Endothelial cell of umbilical vein (primary cell): ENCODE data around the gene EXOC6B. TPM values are rescaled to one million over a fixed set of nuclear protein-coding genes. Genes with fewer than 3 reads are reported as not detected.

ENCODE experiments used
- BruUV-seq: library from RNA; stranded (reverse); fragments of 400-500 nt; replicated peaks from 2 replicates; lab custom pipeline; 2021; lab: Mats Ljungman, UMichigan
- CTCF ChIA-PET: fragments of 300-600, 350-600 bp; sonication (Branson Sonifier 250); formaldehyde crosslinking; loops from one replicate; lab custom pipeline; 2021; ENCODE audit warnings: antibody characterized with exemption, inconsistent platforms; lab: Charles Lee
- POLR2A ChIA-PET: fragments of 300-600, 350-600 bp; sonication (Branson Sonifier 250); formaldehyde crosslinking; loops from one replicate; lab custom pipeline; 2021; ENCODE audit warnings: antibody characterized with exemption, inconsistent platforms; lab: Charles Lee
- DNase-seq: peaks from one replicate; pipeline ENCODE4 v3.0.0-alpha.2; 2011; ENCODE audit warnings: low read depth, low spot score
- FAIRE-seq: peaks from 2 replicates; lab custom pipeline; 2011; peaks lifted over from hg19 to GRCh38; lab: Jason Lieb, UNC
- H2AFZ ChIP-seq: 2 replicates; pipeline ENCODE4 v1.6.0; 2012; ENCODE audit warnings: low read depth, low read length, control low read depth, inconsistent platforms
- H3K27ac ChIP-seq: 2 replicates; pipeline ENCODE4 v1.5.1; 2011; ENCODE audit warnings: low read depth, mild to moderate bottlenecking, control low read depth, low read length, moderate library complexity; ENCODE audit not compliant: insufficient read depth
- H3K27me3 ChIP-seq, 2 experiments: 2 replicates each; pipeline versions ENCODE4 v1.6.0 to v1.6.1; 2011; ENCODE audit warnings: low read length in 2 of 2, mixed read lengths in 1 of 2; ENCODE audit not compliant: control insufficient read depth in 2 of 2, insufficient read depth in 2 of 2
- H3K36me3 ChIP-seq, 2 experiments: 2 replicates in 1 of 2; 3 replicates in 1 of 2; pipeline ENCODE4 v1.5.1; 2011; ENCODE audit warnings: low read length in 2 of 2, mild to moderate bottlenecking in 1 of 2, moderate library complexity in 1 of 2; ENCODE audit not compliant: control insufficient read depth in 2 of 2, insufficient read depth in 2 of 2; ENCODE audit errors: extremely low read depth in 1 of 2
- H3K4me1 ChIP-seq: 3 replicates; pipeline ENCODE4 v1.5.1; 2011; ENCODE audit warnings: mild to moderate bottlenecking, low read length; ENCODE audit not compliant: control insufficient read depth, insufficient read depth; ENCODE audit errors: extremely low read depth
- H3K4me2 ChIP-seq: 2 replicates; pipeline ENCODE4 v1.6.1; 2011; ENCODE audit warnings: low read length, control low read depth, mixed read lengths; ENCODE audit not compliant: insufficient read depth
- H3K4me3 ChIP-seq, 3 experiments: fragments of 200-600 bp in 1 of 3; sonication (generic), shearing (Covaris generic) in 1 of 3; replicated peaks in 1 of 3; 2 replicates each; pipeline ENCODE4 v1.5.1; 2011 to 2016; ENCODE audit warnings: control low read depth in 3 of 3, low read length in 3 of 3, mild to moderate bottlenecking in 2 of 3, inconsistent platforms in 1 of 3, low read depth in 1 of 3, moderate library complexity in 1 of 3; ENCODE audit not compliant: insufficient read depth in 1 of 3
- H3K79me2 ChIP-seq: 2 replicates; pipeline ENCODE4 v1.6.0; 2012; ENCODE audit warnings: low read length, inconsistent platforms; ENCODE audit not compliant: control insufficient read depth, insufficient read depth
- H3K9ac ChIP-seq: replicated peaks from 2 replicates; pipeline ENCODE3; 2011; ENCODE audit warnings: low read length, control low read depth; ENCODE audit not compliant: insufficient read depth; ENCODE audit errors: extremely low read depth
- H3K9me1 ChIP-seq: replicated peaks from 3 replicates; pipeline ENCODE4 v1.6.0; 2011; ENCODE audit warnings: mild to moderate bottlenecking, low read length; ENCODE audit not compliant: control insufficient read depth, insufficient read depth; ENCODE audit errors: extremely low read depth
- H3K9me3 ChIP-seq: replicated peaks from 2 replicates; pipeline ENCODE4 v1.5.1; 2012; ENCODE audit warnings: low read length, inconsistent platforms; ENCODE audit not compliant: control insufficient read depth, insufficient read depth
- H4K20me1 ChIP-seq: replicated peaks from 2 replicates; pipeline ENCODE3; 2011; ENCODE audit warnings: mild to moderate bottlenecking, low read length; ENCODE audit not compliant: control insufficient read depth, insufficient read depth; ENCODE audit errors: extremely low read depth
- EZH2 ChIP-seq: IDR thresholded peaks from 2 replicates; pipeline ENCODE4 v1.6.1; 2012; ENCODE audit warnings: borderline replicate concordance, low read depth, mild to moderate bottlenecking, moderate library complexity, low read length, inconsistent platforms; ENCODE audit not compliant: severe bottlenecking
- FOS ChIP-seq: IDR thresholded peaks from 2 replicates; pipeline ENCODE4 v1.6.1; 2011; ENCODE audit warnings: mild to moderate bottlenecking, low read length, moderate library complexity, borderline replicate concordance; ENCODE audit not compliant: insufficient read depth
- GATA2 ChIP-seq: IDR thresholded peaks from 2 replicates; pipeline ENCODE4 v1.7.0; 2011; ENCODE audit warnings: low read depth, mild to moderate bottlenecking, moderate library complexity, mixed read lengths, low read length; ENCODE audit not compliant: insufficient read length, insufficient read depth
- JUN ChIP-seq: IDR thresholded peaks from 2 replicates; pipeline ENCODE4 v1.6.1; 2011; ENCODE audit warnings: borderline replicate concordance, low read depth; ENCODE audit not compliant: insufficient read length, insufficient read depth
- MYC ChIP-seq: IDR thresholded peaks from one replicate; pipeline ENCODE4 v1.6.1; 2011; ENCODE audit warnings: mild to moderate bottlenecking, low read depth, low read length
- POLR2A ChIP-seq: IDR thresholded peaks from 2 replicates; pipeline ENCODE4 v1.6.1; 2012; ENCODE audit warnings: low read depth, mild to moderate bottlenecking, control low read depth, low read length
- POLR2AphosphoS5 ChIP-seq: IDR thresholded peaks from 2 replicates; pipeline ENCODE4 v1.6.1; 2012; ENCODE audit warnings: low read depth, mild to moderate bottlenecking, control low read depth, low read length, moderate library complexity; ENCODE audit not compliant: insufficient read depth
- dilution Hi-C: fragments of 300-500 bp; cut with MboI; formaldehyde crosslinking; loops from one replicate; pipeline ENCODE4 v1.15.0; 2019; ENCODE audit warnings: low sequenced_read_pairs; ENCODE audit not compliant: extremely low pct_ligation_motif_present
- intact Hi-C: fragments of 100-400 bp; cut with micrococcal nuclease; formaldehyde crosslinking; loops from one replicate; pipeline ENCODE4 v1.10.0; 2022
- polyA plus RNA-seq, 4 experiments: library from polyadenylated mRNA; depleted of rRNA in 3 of 4; stranded (reverse) in 3 of 4; unstranded in 1 of 4; fragments of >200 nt; gene quantifications; 2 replicates each; pipeline versions ENCODE4 v1.2.1 to v1.2.3, GENCODE V29; 2011 to 2012; ENCODE audit warnings: missing spikeins in 1 of 4
- total RNA-seq: library from RNA; stranded (reverse); gene quantifications from 2 replicates; pipeline ENCODE4 v1.2.3, GENCODE V29; 2021
- TF ChIP-seq, protein P1 (sequence below), 2 donors: IDR thresholded peaks; 1 replicate in 1 of 2; 2 replicates in 1 of 2; pipeline ENCODE4 v1.5.1; 2011; ENCODE audit warnings: low read length in 2 of 2, mild to moderate bottlenecking in 2 of 2, moderate library complexity in 2 of 2, control low read depth in 1 of 2, inconsistent platforms in 1 of 2, low read depth in 1 of 2; ENCODE audit not compliant: insufficient read depth in 1 of 2; ENCODE audit errors: extremely low read depth in 1 of 2
- TF ChIP-seq, protein P2 (sequence below): IDR thresholded peaks from 2 replicates; pipeline ENCODE4 v1.6.1; 2011; ENCODE audit not compliant: insufficient read depth, insufficient read length

Gene EXOC6B
- total and polyA plus RNA-seq, 2 donors (not counting 3 experiments of a cell fraction or from before 2014, with no cell fraction given): 10.8 to 34.8 TPM

DNA sequence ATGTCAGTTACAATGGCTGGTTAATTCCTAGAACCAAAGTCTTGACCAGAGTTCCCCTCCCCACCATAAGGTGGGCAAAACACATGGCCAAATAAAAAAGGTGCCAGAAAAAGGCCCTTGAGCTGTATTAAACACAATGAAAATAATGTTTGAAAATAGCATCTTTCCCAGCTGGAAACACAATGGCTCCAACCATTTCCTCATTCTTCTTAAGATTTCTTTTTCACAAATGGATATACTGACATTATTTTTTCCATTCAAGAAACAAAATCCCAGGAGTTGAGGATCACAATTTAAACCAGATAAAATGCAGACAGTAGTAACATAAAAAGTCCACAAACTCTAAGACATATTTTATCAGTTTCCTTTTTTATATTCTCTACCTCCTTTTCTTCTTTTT, 143.8 kb downstream of the EXOC6B start:
- Histone ChIP-seq H4K20me1 (no peaks in the 10 kb centered on the region), H3K27me3 (no peaks in the 10 kb centered on the region), H3K9me1 (no peaks in the 10 kb centered on the region), H3K9me3 (no peaks in the 10 kb centered on the region), H3K27ac (no peak overlapping the region), H3K4me2 (no peak overlapping the region), H3K36me3 (no peaks in the 10 kb centered on the region), H3K4me3 (no peak overlapping the region), H3K9ac (no peak overlapping the region), H2AFZ (no peak overlapping the region), H3K4me1 (no peaks in the 10 kb centered on the region), H3K79me2 (no peaks in the 10 kb centered on the region)
- CTCF ChIA-PET: interaction anchor here (2.1 to 2.3 kb wide), 2 partner anchors 10 to 76 kb away, joined by 5 to 6 read pairs; no protein-coding TSS in a partner anchor
- dilution Hi-C loops: no loop called here
- TF ChIP-seq EZH2 (no peak), GATA2 (no peak), MYC (no peak), JUN (no peak), FOS (no peak)
- BruUV-seq: no TSS peak
- DNase-seq: peak; percentile 27
- FAIRE-seq: no peak
- POLR2A ChIA-PET: no interaction called here
- intact Hi-C loops: no loop called here

DNA sequence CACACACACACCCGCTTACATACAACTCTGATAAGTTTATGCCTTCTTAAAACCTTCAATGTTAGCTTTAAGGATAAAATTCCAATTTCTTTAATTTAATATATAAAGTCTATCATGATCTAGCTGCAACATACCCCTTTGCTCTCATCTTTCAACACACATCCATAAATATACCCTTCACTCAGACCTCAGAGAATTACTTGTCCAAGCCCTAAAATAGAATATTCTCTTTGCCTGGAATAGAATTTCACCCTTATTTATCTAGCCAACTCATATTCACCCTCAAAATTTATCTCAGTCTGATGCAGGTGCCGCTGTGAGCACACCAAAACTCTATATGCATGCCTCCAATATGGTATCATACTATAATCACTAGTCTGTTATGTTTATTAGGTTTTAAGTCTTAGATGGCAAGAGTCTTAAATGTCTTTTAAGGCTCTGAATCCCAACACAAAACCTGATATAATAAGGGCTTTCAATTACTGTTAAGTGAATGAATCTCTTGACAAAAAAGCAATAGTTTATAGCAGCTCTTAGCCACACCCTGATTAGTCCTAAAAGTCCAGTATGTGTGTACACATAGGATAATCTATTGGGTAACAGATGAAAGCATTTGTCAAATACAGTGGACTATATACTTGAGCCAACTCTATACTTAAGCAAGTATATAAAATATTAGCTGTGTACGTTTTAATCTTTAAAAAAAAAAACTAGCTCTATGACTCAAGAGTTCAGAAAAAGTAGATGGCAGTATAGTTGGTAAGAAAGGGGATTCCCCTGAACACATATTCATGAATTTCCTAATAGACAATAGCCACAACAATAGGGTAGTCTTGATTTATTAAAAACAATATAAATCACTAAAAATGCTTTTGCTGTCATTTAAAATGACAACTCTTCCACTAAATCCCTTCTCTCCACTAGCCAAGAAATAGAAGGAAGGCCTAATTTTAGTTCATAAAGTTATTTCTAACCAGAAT, 144.5 kb downstream of the EXOC6B start:
- no peaks in the 10 kb centered on the region for H3K36me3 ChIP-seq
- BruUV-seq: no TSS peak
- no peak overlapping the region for H3K27ac ChIP-seq
- dilution Hi-C loops: no loop called here
- no peaks in the 10 kb centered on the region for H3K27me3 ChIP-seq
- no peaks in the 10 kb centered on the region for H3K79me2 ChIP-seq
- H2AFZ ChIP-seq: no peak overlapping the region
- no peaks in the 10 kb centered on the region for H3K9me3 ChIP-seq
- POLR2A ChIA-PET: no interaction called here
- no peaks in the 10 kb centered on the region for H3K9me1 ChIP-seq
- no peak overlapping the region for H3K4me2 ChIP-seq
- H3K4me1 ChIP-seq: no peaks in the 10 kb centered on the region
- no peak for TF ChIP-seq GATA2
- TF ChIP-seq, protein P1, sequence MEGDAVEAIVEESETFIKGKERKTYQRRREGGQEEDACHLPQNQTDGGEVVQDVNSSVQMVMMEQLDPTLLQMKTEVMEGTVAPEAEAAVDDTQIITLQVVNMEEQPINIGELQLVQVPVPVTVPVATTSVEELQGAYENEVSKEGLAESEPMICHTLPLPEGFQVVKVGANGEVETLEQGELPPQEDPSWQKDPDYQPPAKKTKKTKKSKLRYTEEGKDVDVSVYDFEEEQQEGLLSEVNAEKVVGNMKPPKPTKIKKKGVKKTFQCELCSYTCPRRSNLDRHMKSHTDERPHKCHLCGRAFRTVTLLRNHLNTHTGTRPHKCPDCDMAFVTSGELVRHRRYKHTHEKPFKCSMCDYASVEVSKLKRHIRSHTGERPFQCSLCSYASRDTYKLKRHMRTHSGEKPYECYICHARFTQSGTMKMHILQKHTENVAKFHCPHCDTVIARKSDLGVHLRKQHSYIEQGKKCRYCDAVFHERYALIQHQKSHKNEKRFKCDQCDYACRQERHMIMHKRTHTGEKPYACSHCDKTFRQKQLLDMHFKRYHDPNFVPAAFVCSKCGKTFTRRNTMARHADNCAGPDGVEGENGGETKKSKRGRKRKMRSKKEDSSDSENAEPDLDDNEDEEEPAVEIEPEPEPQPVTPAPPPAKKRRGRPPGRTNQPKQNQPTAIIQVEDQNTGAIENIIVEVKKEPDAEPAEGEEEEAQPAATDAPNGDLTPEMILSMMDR (IDR thresholded peaks at IDR 0.05; ENCODE audit: extremely low read depth in 1 of 2, insufficient read depth in 1 of 2, low read depth in 1 of 2, low read length in 2 of 2): no peak
- TF ChIP-seq, protein P2, sequence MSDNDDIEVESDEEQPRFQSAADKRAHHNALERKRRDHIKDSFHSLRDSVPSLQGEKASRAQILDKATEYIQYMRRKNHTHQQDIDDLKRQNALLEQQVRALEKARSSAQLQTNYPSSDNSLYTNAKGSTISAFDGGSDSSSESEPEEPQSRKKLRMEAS: no peak
- no peak for TF ChIP-seq POLR2A
- TF ChIP-seq EZH2: no peak
- TF ChIP-seq FOS: no peak
- TF ChIP-seq POLR2AphosphoS5: no peak
- TF ChIP-seq MYC: no peak
- TF ChIP-seq JUN: no peak
- no peak overlapping the region for H3K4me3 ChIP-seq
- intact Hi-C loops: no loop called here
- CTCF ChIA-PET: interaction anchor here (2.1 to 2.3 kb wide), 2 partner anchors 11 to 75 kb away, joined by 5 to 6 read pairs; no protein-coding TSS in a partner anchor
- H4K20me1 ChIP-seq: no peaks in the 10 kb centered on the region
- DNase-seq (peak; percentile 62), FAIRE-seq (no peak)
- H3K9ac ChIP-seq: no peak overlapping the region
